ENCODE data around the gene INPP5E. TPM values are rescaled to one million over a fixed set of nuclear protein-coding genes. Genes with fewer than 3 reads are reported as not detected.

Gene INPP5E
- total RNA-seq, 2 experiments from 2014 or later, result 20.2 to 21.3 TPM

DNA sequence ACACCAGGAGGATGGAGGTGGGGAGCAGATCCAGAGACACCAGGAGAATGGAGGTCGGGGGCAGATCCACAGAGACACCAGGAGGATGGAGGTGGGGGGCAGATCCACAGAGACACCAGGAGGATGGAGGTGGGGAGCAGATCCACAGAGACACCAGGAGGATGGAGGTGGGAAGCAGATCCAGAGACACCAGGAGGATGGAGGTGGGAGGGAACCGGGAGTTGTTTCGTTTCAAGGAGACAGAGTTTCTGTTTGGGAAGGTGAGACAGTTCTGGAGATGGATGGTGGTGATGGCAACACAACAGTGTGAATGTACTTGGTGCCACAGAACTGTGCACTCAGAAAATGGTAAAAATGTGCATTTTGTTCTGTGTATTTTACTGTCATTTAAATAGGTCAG is 9.0 kb upstream of the INPP5E start:
- no peak for DNase-seq (ENCODE audit: low spot score)
- BruUV-seq (replicated peaks), result no TSS peak
- no peaks in the 10 kb centered on the region for H3K79me2 ChIP-seq (ENCODE audit: insufficient read depth, low read depth, low read length)
- H3K36me3 ChIP-seq (ENCODE audit: insufficient read depth, low read length), result peaks cover 86% of the 10 kb centered on the region
- H3K4me3 ChIP-seq (ENCODE audit: low read depth, low read length, poor library complexity, severe bottlenecking), result no peak overlapping the region
- ChIA-PET POLR2A (no interaction called here), CTCF (ENCODE audit: unreplicated experiment) (no interaction called here)
- intact Hi-C loops (cut with micrococcal nuclease; ENCODE audit: unreplicated experiment), result no loop called here
- no peak for TF ChIP-seq EZH2phosphoT487 (IDR thresholded peaks at IDR 0.05; ENCODE audit: borderline replicate concordance, low read depth, low read length)
- TF ChIP-seq, protein P1, sequence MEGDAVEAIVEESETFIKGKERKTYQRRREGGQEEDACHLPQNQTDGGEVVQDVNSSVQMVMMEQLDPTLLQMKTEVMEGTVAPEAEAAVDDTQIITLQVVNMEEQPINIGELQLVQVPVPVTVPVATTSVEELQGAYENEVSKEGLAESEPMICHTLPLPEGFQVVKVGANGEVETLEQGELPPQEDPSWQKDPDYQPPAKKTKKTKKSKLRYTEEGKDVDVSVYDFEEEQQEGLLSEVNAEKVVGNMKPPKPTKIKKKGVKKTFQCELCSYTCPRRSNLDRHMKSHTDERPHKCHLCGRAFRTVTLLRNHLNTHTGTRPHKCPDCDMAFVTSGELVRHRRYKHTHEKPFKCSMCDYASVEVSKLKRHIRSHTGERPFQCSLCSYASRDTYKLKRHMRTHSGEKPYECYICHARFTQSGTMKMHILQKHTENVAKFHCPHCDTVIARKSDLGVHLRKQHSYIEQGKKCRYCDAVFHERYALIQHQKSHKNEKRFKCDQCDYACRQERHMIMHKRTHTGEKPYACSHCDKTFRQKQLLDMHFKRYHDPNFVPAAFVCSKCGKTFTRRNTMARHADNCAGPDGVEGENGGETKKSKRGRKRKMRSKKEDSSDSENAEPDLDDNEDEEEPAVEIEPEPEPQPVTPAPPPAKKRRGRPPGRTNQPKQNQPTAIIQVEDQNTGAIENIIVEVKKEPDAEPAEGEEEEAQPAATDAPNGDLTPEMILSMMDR (conservative IDR thresholded peaks at IDR 0.05; ENCODE audit: low read length), result no peak
- no peaks in the 10 kb centered on the region for H3K9me3 ChIP-seq (ENCODE audit: low read length)
- H3K9me2 ChIP-seq (ENCODE audit: insufficient read depth, low read length), result no peaks in the 10 kb centered on the region
- H4K20me1 ChIP-seq (ENCODE audit: insufficient read depth, low read length), result no peaks in the 10 kb centered on the region
- H2AFZ ChIP-seq (ENCODE audit: low read length), result no peak overlapping the region
- no peak overlapping the region for H3K27ac ChIP-seq (ENCODE audit: low read depth, low read length, poor library complexity, severe bottlenecking)
- no peak overlapping the region for H3K4me2 ChIP-seq (ENCODE audit: low read length)
- H3K4me1 ChIP-seq (ENCODE audit: insufficient read depth, low read length, poor library complexity, severe bottlenecking), result no peaks in the 10 kb centered on the region

DNA sequence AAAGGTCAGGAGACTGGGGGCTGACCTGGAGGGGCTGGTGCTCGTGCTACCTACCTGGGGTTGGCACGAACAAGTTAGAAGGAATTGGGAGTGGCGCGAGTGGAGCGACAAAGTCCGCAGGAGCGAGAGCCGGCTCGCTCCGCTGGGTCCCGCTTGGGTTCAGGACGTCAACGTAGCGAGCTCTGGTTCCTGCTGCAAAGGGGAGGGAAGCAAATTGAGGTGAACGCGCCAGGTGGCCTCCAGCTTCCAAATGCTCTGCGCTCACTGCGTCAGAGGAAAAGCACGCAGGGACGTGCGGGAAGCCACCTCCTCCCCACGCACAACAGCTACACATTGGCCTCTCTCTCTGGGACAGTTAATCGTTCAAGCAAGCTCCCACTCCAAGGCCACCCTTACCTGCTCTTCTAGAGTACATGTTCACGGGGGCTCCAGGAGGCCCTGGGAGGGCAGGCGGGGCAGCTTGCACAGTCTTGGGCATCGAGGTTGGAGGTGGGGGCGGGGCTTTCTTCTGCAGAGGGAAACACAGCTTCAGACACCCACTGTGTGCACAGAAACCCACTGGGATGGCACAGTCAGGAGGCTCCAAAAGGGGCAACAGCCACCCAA is 7.6 kb upstream of the INPP5E start:
- no peaks in the 10 kb centered on the region for H4K20me1 ChIP-seq (ENCODE audit: insufficient read depth, low read length)
- no peaks in the 10 kb centered on the region for H3K4me1 ChIP-seq (ENCODE audit: insufficient read depth, low read length, poor library complexity, severe bottlenecking)
- H3K36me3 ChIP-seq (ENCODE audit: insufficient read depth, low read length), result peaks cover 90% of the 10 kb centered on the region
- H3K4me3 ChIP-seq (ENCODE audit: low read depth, low read length, poor library complexity, severe bottlenecking), result no peak overlapping the region
- ChIA-PET POLR2A (interaction anchor here (0.6 kb wide), 1 partner anchor 11 kb away, joined by 4 read pairs; no protein-coding TSS in a partner anchor), CTCF (ENCODE audit: unreplicated experiment) (no interaction called here)
- intact Hi-C loops (cut with micrococcal nuclease; ENCODE audit: unreplicated experiment), result no loop called here
- H3K79me2 ChIP-seq (ENCODE audit: insufficient read depth, low read depth, low read length), result no peaks in the 10 kb centered on the region
- H2AFZ ChIP-seq (ENCODE audit: low read length), result no peak overlapping the region
- H3K27ac ChIP-seq (ENCODE audit: low read depth, low read length, poor library complexity, severe bottlenecking), result no peak overlapping the region
- H3K9me2 ChIP-seq (ENCODE audit: insufficient read depth, low read length), result no peaks in the 10 kb centered on the region
- BruUV-seq (replicated peaks), result no TSS peak
- no peak overlapping the region for H3K4me2 ChIP-seq (ENCODE audit: low read length)
- TF ChIP-seq EZH2phosphoT487 (IDR thresholded peaks at IDR 0.05; ENCODE audit: borderline replicate concordance, low read depth, low read length), result no peak
- TF ChIP-seq, protein P1 (conservative IDR thresholded peaks at IDR 0.05; ENCODE audit: low read length), result no peak
- no peak for DNase-seq (ENCODE audit: low spot score)
- no peaks in the 10 kb centered on the region for H3K9me3 ChIP-seq (ENCODE audit: low read length)

DNA sequence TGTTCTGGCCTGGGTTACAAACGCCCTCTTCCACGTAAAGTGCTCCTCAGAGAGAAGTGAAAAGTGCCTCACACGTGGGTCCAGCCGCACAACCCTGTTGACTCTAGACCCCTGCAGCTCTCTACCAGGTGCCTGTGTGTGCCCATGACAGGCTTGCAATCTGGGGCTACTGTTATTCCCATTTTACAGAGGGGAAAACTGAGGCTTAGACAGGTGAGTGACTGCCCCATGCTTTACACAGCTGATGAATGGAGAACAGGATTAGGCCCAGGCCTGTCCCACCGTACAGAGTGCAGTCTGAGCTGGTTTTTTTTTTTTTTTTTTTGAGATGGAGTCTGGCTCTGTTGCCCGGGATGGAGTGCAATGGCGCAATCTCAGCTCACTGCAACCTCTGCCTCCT is 6.2 kb upstream of the INPP5E start:
- Histone ChIP-seq H3K9me3 (ENCODE audit: low read length) (no peaks in the 10 kb centered on the region), H3K79me2 (ENCODE audit: insufficient read depth, low read depth, low read length) (no peaks in the 10 kb centered on the region), H2AFZ (ENCODE audit: low read length) (no peak overlapping the region), H3K4me3 (ENCODE audit: low read depth, low read length, poor library complexity, severe bottlenecking) (no peak overlapping the region), H3K27ac (ENCODE audit: low read depth, low read length, poor library complexity, severe bottlenecking) (no peak overlapping the region), H3K36me3 (ENCODE audit: insufficient read depth, low read length) (peaks cover 88% of the 10 kb centered on the region), H3K4me1 (ENCODE audit: insufficient read depth, low read length, poor library complexity, severe bottlenecking) (no peaks in the 10 kb centered on the region), H3K4me2 (ENCODE audit: low read length) (no peak overlapping the region), H3K9me2 (ENCODE audit: insufficient read depth, low read length) (no peaks in the 10 kb centered on the region), H4K20me1 (ENCODE audit: insufficient read depth, low read length) (no peaks in the 10 kb centered on the region)
- POLR2A ChIA-PET, result no interaction called here
- intact Hi-C loops (cut with micrococcal nuclease; ENCODE audit: unreplicated experiment), result no loop called here
- no TSS peak for BruUV-seq (replicated peaks)
- TF ChIP-seq, protein P1 (conservative IDR thresholded peaks at IDR 0.05; ENCODE audit: low read length), result no peak
- no peak for TF ChIP-seq EZH2phosphoT487 (IDR thresholded peaks at IDR 0.05; ENCODE audit: borderline replicate concordance, low read depth, low read length)
- CTCF ChIA-PET (ENCODE audit: unreplicated experiment), result no interaction called here
- DNase-seq (ENCODE audit: low spot score), result no peak

Measured in OCI-LY7 (cell line).